Measurements from ENCODE around the gene SMYD3.

DNA sequence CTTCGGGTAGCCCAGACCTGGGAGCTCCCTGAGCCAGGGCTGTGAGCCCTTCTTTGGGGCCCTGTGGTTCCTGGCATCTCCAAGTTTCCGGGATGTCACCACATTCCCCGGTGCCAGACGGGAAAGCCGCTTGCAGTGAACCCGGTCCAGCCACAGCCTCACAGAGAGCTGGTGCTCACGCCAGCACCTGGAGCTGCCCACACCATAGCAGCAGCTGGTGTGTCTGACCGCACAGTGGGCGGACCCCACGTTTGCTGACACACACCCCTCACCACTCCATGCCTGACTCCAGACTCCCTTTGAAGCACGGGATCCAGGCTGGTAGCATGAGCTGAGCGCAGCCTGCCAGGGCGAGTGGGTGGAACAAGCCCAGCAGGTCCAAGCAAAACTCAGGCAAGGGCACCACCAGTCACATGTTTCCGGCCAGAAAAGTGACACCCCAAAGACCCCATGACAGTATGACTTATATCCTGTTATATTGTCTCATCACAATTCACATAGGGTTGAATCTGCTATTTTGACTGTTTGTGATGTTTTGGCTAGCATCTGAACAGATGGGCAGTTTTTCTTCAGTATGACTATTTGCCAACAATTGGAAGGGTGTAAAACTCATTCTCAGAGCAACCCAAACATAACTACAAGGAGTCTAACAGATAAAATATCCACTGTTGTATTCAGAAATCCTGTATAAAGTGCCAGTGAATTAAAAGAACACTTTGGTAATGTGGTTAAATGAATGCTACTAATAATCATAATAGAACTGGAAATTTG lies 285.4 kb downstream of the SMYD3 start:
- TF ChIP-seq ZNF274 (CRISPR knock-in tag; IDR thresholded peaks at IDR 0.05) (no peak), CREB3 (CRISPR knock-in tag; IDR thresholded peaks at IDR 0.05) (no peak)
